ENCODE results near the gene CHORDC1.
A peak's percentile ranks its signal among the peaks of the same experiment; 100 is the strongest.
"Not testable (repeated sequence)": the region's sequence is repeated elsewhere in the genome, so short reads cannot be mapped to it uniquely, and the experiment has no call there.

Gene CHORDC1

DNA sequence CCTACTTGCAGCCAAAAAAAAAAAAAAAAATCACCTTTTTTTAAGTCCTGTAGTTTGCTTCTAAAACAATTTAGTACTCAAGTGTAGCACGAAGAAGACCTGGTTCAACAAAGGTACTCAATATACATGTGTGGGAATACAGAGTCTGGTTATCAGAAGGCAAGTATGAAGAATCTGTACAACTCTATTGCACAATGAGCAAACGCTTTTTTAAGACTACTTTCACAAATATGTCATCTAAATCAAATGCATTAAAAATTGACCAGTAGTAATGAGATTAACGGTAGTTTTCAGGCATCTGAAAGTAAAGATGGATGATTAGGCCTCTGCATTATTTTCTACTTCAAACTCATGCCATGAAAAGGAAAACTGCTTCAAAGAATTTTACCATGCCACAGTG is 9.5 kb downstream of the CHORDC1 start:
- no peak for DNase-seq (ENCODE audit: low spot score)

GRCh38 chr11:90208857-90209256 is 14.0 kb downstream of the CHORDC1 start:
- DNase-seq (ENCODE audit: low spot score): no peak

DNA sequence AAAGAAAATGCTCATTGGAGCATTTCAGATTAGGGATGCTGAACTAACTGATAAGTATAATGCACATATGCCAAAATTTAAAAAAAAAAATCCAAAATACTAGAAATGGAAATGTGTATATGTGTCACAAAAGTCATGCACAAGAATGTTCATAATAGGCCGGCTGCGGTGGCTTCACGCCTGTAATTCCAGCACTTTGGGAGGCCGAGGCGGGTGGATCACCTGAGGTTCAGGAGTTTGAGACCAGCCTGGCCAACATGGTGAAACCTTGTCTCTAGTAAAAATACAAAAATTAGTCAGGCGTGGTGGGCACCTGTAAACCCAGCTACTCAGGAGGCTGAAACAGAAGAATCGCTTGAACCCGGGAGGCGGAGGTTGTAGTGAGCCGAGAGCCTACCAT is 14.9 kb downstream of the CHORDC1 start:
- not testable (repeated sequence) for DNase-seq (ENCODE audit: low spot score)

DNA sequence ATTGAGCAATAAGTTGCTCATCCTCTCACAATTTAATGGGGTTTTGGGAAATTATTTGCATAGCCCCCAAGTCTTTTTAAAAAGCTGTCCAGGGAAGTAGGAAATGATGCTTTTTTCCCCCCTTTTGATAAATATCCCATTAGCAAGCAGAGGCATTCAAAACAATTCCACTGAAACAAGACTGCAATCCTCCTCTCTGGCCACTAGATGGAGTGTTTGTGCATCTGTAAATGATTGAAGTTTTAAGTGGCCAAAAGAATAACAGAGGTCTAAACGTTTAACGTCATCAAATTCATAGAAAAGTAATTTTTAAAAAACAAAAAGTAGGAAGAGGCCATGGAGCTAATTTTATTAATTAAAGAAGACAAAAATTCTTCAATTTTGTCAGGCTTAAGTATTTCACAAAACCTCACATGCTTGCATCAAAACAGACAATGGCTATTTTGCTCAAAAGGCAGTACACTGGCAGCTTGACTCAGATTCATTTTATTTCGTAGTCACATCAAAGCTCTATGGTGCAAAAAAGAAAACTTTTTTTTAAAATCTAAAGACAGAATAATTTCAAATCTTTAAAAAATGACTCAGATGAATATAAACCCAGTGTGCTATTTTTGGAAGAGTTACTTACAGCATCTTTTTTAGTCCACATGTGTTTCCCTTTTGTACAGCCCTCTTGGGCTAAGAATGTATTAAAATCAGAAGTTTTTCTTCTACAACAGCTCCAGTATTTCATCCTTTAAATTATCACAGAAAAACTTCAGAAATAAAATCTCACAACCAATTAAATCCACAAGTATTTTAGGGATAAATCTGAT is 17.8 kb downstream of the CHORDC1 start:
- peak; percentile 63 for DNase-seq (ENCODE audit: low spot score)

GRCh38 chr11:90204407-90204806 is 18.4 kb downstream of the CHORDC1 start:
- no peak for DNase-seq (ENCODE audit: low spot score)

DNA sequence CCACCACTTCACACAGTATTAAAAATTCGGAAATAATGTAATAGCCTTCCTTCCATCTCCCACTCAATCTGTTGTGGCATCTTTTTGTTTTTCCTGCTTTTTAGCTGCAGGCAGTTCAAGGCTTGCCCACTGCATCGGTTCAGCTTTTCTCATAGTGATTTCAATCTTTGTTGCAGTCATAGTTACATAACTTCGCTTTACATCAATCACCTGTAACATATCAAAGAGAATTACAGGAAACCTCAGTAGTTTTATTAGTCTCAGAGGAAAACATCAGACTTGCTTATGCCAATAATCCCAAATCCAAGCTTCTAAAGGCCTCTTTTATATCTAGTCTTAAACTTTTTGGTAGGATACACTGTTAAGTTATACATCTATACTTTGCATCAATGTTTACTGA is 20.5 kb downstream of the CHORDC1 start:
- DNase-seq (ENCODE audit: low spot score): no peak

GRCh38 chr11:90197377-90197776 is 25.5 kb downstream of the CHORDC1 start:
- DNase-seq (ENCODE audit: low spot score): no peak

DNA sequence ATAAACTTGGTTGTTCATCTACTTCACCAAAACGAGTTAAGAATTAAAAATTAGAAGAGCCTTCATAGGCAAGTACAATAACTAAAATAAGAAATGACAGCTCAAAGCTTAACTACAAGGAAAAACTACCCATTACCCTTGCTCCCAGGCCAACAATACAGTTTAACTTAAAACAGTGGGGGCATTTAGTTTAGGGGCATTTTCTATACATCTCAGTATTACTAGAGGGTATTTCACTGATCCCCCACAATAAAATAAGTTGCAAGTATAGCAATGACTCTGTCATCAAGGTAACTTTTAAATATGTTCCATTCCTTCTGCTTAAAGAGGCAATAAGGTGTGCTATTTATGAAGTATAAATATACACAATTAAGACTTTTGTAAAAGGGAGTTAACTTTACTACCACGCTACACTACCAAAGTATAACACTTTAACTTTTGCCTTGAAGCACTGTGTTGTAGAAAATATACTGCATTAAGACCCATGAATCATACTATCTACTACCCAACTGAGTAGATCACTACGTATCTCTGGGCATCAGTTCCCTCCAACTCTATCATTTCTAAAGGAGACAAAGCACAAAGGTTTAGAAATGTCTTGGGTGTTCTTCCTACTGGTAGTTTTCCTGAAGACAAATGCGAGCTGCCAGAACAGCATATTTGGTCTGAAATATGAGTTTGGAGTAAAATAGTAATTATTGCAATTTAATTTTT is 29.8 kb downstream of the CHORDC1 start:
- no peak for DNase-seq (ENCODE audit: low spot score)

- no peak for DNase-seq (ENCODE audit: low spot score)
Measured at GRCh38 chr11:90189011-90189410, 33.8 kb downstream of the CHORDC1 start.

GRCh38 chr11:90187839-90188238 is 35.0 kb downstream of the CHORDC1 start:
- DNase-seq (ENCODE audit: low spot score): no peak

GRCh38 chr11:90179923-90180322 is 42.9 kb downstream of the CHORDC1 start:
- DNase-seq (ENCODE audit: low spot score): no peak

- DNase-seq (ENCODE audit: low spot score): no peak
Measured at GRCh38 chr11:90178751-90179150, 44.1 kb downstream of the CHORDC1 start.

DNA sequence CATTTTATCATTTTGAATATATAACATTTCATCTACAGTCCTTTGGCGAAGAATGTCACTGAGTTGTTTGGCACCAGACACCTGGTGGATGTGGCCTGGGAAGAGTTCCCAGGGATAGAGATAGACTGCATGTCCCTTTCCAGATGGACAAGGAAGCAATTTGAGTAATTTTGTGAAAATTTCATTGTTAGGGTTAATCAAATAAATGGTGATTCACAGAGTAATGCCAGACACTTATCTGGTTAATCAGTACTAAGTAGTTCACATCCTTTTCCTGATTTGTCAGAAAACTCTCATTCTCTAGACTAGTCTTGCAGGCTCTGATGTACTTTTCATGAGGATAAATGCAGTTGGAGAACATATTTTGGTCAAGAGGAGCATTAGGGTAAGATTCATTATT is 46.8 kb downstream of the CHORDC1 start:
- DNase-seq (ENCODE audit: low spot score): no peak

DNA sequence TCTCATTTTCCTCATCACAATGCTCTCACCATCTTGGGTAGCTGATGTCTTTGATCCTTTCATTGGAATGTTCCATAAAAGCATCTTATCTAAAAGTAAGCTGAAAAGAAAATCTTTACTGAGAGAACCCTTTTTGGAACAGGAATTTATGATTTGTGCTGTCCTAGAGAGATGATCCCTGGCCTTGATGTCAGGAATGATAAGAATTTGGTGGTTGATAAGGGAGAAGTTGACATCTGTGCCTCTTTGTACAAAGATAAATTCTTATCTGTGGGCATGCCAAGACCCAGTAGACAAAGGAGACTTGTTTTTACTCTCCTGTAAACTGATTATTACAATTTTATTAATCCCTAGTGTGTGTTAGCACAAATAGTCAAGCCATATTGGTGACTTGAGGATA is 51.5 kb downstream of the CHORDC1 start:
- no peak for DNase-seq (ENCODE audit: low spot score)

GRCh38 chr11:90168571-90168970 is 54.3 kb downstream of the CHORDC1 start:
- DNase-seq (ENCODE audit: low spot score): no peak

GRCh38 chr11:90167704-90168103 is 55.1 kb downstream of the CHORDC1 start:
- not testable (repeated sequence) for DNase-seq (ENCODE audit: low spot score)

- DNase-seq (ENCODE audit: low spot score): not testable (repeated sequence)
Measured at GRCh38 chr11:90166982-90167573, 55.8 kb downstream of the CHORDC1 start.

Data from CD4-positive, alpha-beta T cell treated with Interleukin-15 for 4 hours (primary cell).